Measurements from ENCODE around the gene TREML4. TPM values are rescaled to one million over a fixed set of nuclear protein-coding genes. Genes with fewer than 3 reads are reported as not detected.

Gene TREML4
- total RNA-seq, 1 experiment from 2014 or later = not detected

DNA sequence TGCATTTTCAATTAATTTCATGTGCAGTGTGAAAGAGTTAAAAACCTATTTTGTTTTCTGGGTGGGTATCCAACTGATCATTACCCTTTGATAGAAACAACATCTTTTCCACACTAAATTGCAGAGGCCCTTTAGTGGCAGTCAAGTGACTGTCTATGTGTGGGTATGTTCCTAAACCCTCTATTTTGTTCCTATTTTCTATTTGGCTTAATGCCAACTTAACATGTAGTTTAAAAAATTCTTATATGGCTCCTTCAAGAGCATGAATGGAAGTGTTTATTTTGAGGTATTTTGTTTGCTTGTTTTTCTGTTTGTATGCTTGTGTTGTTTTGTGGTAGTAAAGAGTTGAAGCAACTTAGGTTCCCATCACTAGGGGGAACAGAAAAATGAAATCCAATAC lies 38.4 kb downstream of the TREML4 start:
- ChIA-PET RAD21 (ENCODE audit: low non-redundant PET in 1 of 2, low total read pairs in 2 of 2, uncharacterized antibody in 2 of 2, unreplicated experiment in 2 of 2) (no interaction called here), CTCF (no interaction called here), POLR2A (no interaction called here)
- H3K79me2 ChIP-seq (ENCODE audit: insufficient read depth, low read length) = no peaks in the 10 kb centered on the region
- H3K9me3 ChIP-seq (ENCODE audit: control insufficient read depth in 1 of 2, insufficient read depth in 1 of 2, low read depth in 1 of 2, low read length in 2 of 2) = peaks cover 4 to 11% of the 10 kb centered on the region in 2 experiments; a peak in 3 of 4 replicates
- intact Hi-C loops (cut with micrococcal nuclease) = no loop called here
- no peaks in the 10 kb centered on the region for H3K4me1 ChIP-seq (ENCODE audit: control insufficient read depth in 1 of 2, insufficient read depth in 2 of 2, low read length in 2 of 2)
- no peak overlapping the region for H3K4me2 ChIP-seq (ENCODE audit: low read length)
- no peaks in the 10 kb centered on the region for H4K20me1 ChIP-seq (ENCODE audit: insufficient read depth)
- H3K36me3 ChIP-seq (ENCODE audit: control insufficient read depth in 1 of 2, insufficient read depth in 2 of 2, low read length in 2 of 2) = no peaks in the 10 kb centered on the region
- H3K9me2 ChIP-seq (ENCODE audit: insufficient read depth) = no peaks in the 10 kb centered on the region
- TF ChIP-seq SP1 (IDR thresholded peaks at IDR 0.05; ENCODE audit: low read depth) (no peak), SRF (IDR thresholded peaks at IDR 0.05; ENCODE audit: low read depth) (no peak), SIN3A (IDR thresholded peaks at IDR 0.05; ENCODE audit: low read depth) (no peak), EZH2 (IDR thresholded peaks at IDR 0.05) (no peak), FOSL1 (IDR thresholded peaks at IDR 0.05; ENCODE audit: low read depth) (no peak), ELF1 (IDR thresholded peaks at IDR 0.05; ENCODE audit: borderline replicate concordance, low read depth) (no peak), POLR2A (IDR thresholded peaks at IDR 0.05; ENCODE audit: borderline replicate concordance, extremely low read depth, insufficient read depth, insufficient read length) (no peak), CEBPB (IDR thresholded peaks at IDR 0.05; ENCODE audit: low read depth) (no peak), ZFX (IDR thresholded peaks at IDR 0.05) (no peak), ZNF274 (IDR thresholded peaks at IDR 0.05; ENCODE audit: low read depth, low read length) (no peak)
- TF ChIP-seq, protein P1, sequence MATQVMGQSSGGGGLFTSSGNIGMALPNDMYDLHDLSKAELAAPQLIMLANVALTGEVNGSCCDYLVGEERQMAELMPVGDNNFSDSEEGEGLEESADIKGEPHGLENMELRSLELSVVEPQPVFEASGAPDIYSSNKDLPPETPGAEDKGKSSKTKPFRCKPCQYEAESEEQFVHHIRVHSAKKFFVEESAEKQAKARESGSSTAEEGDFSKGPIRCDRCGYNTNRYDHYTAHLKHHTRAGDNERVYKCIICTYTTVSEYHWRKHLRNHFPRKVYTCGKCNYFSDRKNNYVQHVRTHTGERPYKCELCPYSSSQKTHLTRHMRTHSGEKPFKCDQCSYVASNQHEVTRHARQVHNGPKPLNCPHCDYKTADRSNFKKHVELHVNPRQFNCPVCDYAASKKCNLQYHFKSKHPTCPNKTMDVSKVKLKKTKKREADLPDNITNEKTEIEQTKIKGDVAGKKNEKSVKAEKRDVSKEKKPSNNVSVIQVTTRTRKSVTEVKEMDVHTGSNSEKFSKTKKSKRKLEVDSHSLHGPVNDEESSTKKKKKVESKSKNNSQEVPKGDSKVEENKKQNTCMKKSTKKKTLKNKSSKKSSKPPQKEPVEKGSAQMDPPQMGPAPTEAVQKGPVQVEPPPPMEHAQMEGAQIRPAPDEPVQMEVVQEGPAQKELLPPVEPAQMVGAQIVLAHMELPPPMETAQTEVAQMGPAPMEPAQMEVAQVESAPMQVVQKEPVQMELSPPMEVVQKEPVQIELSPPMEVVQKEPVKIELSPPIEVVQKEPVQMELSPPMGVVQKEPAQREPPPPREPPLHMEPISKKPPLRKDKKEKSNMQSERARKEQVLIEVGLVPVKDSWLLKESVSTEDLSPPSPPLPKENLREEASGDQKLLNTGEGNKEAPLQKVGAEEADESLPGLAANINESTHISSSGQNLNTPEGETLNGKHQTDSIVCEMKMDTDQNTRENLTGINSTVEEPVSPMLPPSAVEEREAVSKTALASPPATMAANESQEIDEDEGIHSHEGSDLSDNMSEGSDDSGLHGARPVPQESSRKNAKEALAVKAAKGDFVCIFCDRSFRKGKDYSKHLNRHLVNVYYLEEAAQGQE (IDR thresholded peaks at IDR 0.05; ENCODE audit: low read depth) = no peak
- TF ChIP-seq, protein P2, sequence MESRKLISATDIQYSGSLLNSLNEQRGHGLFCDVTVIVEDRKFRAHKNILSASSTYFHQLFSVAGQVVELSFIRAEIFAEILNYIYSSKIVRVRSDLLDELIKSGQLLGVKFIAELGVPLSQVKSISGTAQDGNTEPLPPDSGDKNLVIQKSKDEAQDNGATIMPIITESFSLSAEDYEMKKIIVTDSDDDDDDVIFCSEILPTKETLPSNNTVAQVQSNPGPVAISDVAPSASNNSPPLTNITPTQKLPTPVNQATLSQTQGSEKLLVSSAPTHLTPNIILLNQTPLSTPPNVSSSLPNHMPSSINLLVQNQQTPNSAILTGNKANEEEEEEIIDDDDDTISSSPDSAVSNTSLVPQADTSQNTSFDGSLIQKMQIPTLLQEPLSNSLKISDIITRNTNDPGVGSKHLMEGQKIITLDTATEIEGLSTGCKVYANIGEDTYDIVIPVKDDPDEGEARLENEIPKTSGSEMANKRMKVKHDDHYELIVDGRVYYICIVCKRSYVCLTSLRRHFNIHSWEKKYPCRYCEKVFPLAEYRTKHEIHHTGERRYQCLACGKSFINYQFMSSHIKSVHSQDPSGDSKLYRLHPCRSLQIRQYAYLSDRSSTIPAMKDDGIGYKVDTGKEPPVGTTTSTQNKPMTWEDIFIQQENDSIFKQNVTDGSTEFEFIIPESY (IDR thresholded peaks at IDR 0.05; ENCODE audit: extremely low read depth, insufficient replicate concordance, low read length) = no peak
- TF ChIP-seq, protein P3, sequence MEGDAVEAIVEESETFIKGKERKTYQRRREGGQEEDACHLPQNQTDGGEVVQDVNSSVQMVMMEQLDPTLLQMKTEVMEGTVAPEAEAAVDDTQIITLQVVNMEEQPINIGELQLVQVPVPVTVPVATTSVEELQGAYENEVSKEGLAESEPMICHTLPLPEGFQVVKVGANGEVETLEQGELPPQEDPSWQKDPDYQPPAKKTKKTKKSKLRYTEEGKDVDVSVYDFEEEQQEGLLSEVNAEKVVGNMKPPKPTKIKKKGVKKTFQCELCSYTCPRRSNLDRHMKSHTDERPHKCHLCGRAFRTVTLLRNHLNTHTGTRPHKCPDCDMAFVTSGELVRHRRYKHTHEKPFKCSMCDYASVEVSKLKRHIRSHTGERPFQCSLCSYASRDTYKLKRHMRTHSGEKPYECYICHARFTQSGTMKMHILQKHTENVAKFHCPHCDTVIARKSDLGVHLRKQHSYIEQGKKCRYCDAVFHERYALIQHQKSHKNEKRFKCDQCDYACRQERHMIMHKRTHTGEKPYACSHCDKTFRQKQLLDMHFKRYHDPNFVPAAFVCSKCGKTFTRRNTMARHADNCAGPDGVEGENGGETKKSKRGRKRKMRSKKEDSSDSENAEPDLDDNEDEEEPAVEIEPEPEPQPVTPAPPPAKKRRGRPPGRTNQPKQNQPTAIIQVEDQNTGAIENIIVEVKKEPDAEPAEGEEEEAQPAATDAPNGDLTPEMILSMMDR (IDR thresholded peaks at IDR 0.05 in 2 of 3, conservative IDR thresholded peaks at IDR 0.05 in 1 of 3; ENCODE audit: borderline replicate concordance in 1 of 3, insufficient read depth in 1 of 3, low read depth in 2 of 3, low read length in 2 of 3) = no peak
- TF ChIP-seq, protein P4, sequence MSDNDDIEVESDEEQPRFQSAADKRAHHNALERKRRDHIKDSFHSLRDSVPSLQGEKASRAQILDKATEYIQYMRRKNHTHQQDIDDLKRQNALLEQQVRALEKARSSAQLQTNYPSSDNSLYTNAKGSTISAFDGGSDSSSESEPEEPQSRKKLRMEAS (IDR thresholded peaks at IDR 0.05) = no peak
- H3K27me3 ChIP-seq (ENCODE audit: insufficient read depth, low read length) = no peaks in the 10 kb centered on the region
- H2AFZ ChIP-seq (ENCODE audit: low read depth, low read length, poor library complexity, severe bottlenecking) = no peak overlapping the region
- BruUV-seq (replicated peaks) = no TSS peak
- DNase-seq (ENCODE audit: low read depth, low spot score) = no peak
- no peak overlapping the region for H3K27ac ChIP-seq (ENCODE audit: low read depth, low read length)
- no peak overlapping the region for H3K4me3 ChIP-seq (replicated peaks in 1 of 2; ENCODE audit: low read depth in 1 of 2, low read length in 2 of 2)
- no peak overlapping the region for H3K9ac ChIP-seq (ENCODE audit: low read length)
- ATAC-seq = no peak
